GM19463 (cell line): ENCODE results near the gene TMEM219.
A peak's percentile ranks its signal among the peaks of the same experiment; 100 is the strongest.
"Not testable (repeated sequence)": the region's sequence is repeated elsewhere in the genome, so short reads cannot be mapped to it uniquely, and the experiment has no call there.

Experiments used
- ATAC-seq: cut with Tn5 transposase; IDR thresholded peaks from one replicate; pipeline ENCODE4 v1.9.1; 2021; ENCODE audit warnings: mild to moderate bottlenecking, moderate library complexity; ENCODE audit not compliant: unreplicated experiment

Gene TMEM219, protein sequence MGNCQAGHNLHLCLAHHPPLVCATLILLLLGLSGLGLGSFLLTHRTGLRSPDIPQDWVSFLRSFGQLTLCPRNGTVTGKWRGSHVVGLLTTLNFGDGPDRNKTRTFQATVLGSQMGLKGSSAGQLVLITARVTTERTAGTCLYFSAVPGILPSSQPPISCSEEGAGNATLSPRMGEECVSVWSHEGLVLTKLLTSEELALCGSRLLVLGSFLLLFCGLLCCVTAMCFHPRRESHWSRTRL

GRCh38 chr16:29961479-29962343, at the start of gene TMEM219:
TSS of gene TMEM219 (plus strand) at chr16:29962079. CDS start at chr16:29963144, 1,065 bp downstream.
- peak; percentile 90 for ATAC-seq

GRCh38 chr16:29912087-29912486, 49.8 kb upstream of the TMEM219 start:
- no peak for ATAC-seq

DNA sequence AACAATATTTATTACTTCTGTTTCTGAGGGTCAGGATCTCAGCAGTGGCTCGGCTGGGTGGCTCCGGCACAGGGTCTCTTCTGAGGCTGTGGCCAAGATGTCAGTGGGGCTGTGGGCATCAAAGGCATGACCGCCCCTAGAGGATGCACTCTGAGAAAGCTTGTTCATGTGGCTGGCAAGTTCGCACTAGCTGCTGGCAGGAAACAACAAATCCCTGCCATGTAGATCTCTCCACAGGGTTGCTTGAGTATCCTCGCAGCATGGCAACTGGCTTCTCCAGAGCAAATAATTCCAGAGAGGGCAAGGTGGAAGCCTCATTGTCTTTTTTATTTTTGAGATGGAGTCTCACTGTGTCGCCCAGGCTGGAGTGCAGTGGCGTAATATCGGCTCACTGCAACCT, 48.4 kb upstream of the TMEM219 start:
- no peak for ATAC-seq

DNA sequence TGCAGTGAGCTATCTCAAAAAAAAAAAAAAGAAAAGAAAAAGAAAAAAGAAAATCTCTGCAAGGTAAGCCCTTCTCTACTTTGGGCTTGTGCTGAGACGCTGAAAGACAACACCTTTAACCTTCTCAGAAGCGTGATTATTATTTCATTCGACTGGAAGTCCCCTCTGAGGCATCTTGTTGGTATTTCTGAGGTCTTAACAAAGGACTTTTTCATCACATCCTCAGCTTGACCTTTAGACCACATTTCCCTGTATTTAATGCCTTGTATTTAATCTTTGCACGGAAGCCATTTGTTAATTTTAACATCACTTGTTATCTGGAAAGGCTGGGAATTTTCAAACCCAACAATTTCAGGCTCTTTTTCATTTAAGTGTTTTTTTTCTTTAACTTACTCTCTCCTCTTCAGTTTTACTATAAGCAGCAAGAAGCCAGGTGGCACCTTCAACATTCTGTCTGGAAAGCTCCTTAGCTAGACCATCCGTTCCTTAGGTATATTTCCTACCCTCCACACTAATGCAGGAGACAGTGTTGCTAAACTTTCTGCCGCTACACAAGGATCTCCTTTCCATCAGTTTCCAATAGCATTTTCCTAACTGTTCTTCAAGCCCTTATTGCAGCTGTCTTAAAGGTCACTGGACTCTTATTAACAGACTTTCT, 46.2 kb upstream of the TMEM219 start:
- ATAC-seq: no peak

DNA sequence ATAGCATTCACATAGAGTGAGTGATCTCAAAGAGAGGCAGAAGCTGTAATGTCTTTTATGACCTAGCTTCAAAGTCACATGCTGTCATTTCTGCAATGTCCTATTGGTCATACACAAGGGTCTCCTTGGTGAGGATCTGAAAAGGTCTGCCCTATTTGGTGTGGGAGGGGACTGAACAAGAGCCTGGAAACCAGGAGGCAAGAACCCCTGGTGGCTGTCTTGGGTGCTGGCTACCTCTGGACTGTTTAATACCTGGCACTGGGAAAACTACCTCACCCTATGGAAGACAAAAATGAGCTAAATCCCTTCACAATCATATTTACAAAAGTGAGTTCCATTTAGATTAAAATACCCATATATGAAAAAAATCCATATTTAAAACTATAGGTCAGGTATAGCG, 44.9 kb upstream of the TMEM219 start:
- ATAC-seq: no peak

DNA sequence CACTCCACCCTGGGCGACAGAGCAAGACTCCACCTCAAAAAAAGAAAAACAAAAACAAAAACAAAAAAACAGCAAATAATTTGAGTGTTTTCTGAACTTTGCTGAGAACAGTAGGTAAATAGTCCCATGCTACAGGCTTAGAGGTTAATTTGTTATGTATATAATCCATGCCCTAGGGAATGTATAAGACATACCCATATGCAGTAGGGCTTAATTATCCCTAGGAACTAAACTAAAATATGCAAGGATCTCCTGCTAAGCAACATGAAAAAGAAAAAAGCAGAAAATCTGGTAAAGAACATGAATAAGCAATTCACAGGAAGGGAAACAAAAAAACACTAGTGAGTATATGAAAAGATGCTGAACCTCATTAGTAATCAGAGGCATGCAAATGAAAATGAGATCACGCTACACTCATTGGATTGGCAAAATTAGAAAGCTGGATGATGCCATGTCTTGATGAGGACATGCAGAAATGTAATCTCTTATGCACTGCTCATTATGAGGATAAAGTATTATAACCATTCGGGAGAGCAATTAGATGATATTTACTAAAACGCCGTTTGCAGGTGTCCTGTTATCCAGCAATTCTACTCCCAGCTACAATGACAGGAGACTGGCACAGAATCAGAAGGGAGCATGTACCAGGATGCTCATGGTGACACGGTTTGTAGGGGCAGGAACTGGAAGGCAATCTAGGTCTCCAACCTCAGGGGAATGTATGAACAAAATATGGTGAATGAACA, 41.4 kb upstream of the TMEM219 start:
- ATAC-seq: no peak

- no peak for ATAC-seq
Observed at GRCh38 chr16:29921034-29921385, 40.9 kb upstream of the TMEM219 start.

- ATAC-seq: no peak
Observed at GRCh38 chr16:29922326-29922725, 39.6 kb upstream of the TMEM219 start.

- no peak for ATAC-seq
Observed at GRCh38 chr16:29922986-29923501, 38.8 kb upstream of the TMEM219 start.

DNA sequence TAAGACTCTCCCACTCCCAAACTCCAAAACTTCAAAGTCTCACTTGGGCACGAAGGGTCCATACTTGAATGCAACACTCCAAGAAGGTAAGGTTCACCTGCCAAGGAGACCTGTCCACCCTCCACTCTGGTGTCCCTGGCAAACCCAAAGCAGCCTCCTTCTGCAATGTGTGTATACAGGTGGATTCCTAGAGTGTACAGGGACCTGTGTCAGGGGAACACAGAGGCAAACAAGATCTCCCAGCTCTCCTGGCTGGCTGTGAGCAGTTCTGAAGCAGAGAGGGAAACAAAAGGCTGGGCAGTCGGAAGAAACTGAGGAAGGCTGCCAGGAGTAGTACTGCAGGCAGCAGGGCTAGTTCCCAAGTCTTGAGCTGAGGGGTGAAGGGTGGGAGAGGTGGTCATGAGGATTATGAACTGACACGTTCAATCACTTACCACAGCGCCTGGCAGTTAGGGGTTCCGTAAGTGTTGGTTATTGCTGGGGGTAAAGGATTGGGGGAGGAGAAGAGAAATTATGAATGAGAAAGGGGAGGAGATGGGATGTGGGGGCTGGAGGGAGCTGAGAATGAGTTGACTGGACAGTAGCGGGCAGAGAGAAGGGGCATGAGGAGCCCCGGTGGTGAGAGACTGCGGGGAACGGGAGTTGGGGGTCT, 36.6 kb upstream of the TMEM219 start:
- no peak for ATAC-seq

- peak; percentile 85 for ATAC-seq
Observed at GRCh38 chr16:29925781-29926710, 35.8 kb upstream of the TMEM219 start, which contains the start of gene KCTD13. TSS of gene KCTD13 (minus strand) at chr16:29926226. CDS start at chr16:29926033, 193 bp downstream.

DNA sequence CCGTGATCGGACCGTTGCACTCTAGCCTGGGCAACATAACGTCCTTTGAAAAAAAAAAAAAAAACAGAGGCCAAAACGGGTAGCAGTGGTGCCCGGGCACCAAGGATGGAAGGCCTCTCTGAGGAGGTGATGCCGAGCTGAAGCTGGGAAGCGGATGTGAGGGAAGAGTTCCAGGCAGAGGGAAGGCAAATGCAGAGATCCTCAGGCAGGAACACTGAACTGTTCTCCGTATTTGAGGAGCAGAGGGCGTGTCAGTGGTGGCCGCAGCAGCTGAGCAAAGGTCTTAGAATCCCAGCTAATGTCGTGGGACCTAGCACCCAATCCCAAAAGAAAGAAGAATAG, 35.2 kb upstream of the TMEM219 start:
- no peak for ATAC-seq

DNA sequence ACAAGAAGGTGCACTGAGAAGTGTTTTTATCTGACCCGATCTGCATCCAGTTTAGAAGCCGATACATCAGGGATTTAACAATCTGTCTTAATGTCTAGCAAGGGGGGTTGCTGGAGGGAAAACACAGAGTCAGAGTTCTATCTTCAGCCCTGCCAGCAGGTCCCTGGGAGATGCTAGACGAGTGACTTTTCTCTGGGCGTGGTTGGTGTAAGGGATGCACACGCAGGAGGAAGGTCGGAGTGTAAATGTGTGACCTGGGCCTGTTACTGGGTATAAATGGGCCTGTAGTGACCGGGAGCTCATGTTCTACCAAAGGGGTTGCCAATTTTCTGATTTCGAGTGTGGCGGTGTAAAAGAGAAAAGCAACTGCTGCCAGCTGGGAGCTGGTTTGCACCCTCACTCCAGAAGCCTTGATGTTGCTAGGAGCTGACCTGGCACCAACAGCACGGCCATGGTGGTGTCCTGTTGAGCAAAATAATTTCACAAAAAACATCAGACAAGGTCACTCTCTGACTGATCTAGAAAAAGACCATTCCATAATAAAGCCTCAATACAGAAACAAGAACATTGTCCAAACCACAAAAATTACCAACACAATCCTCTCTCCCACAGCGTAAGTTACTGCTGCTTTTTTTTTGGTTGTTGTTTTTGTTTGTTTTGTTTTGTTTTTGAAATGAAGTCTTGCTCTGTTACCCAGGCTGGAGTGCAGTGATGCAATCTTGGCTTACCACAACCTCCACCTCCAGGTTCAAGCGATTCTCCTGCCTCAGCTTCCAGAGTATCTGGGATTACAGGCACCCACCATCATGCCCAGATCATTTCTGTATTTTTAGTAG, 34.6 kb upstream of the TMEM219 start:
- ATAC-seq: no peak

DNA sequence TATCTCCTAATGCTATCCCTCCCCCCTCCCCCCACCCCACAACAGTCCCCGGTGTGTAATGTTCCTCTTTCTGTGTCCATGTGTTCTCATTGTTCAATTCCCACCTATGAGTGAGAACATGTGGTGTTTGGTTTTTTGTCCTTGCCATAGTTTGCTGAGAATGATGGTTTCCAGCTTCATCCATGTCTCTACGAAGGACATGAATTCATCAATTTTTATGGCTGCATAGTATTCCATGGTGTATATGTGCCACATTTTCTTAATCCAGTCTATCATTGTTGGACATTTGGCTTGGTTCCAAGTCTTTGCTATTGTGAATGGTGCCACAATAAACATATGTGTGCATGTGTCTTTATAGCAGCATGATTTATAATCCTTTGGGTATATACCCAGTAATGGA, 30.1 kb upstream of the TMEM219 start:
- not testable (repeated sequence) for ATAC-seq

- no peak for ATAC-seq
Observed at GRCh38 chr16:29940656-29941055, 21.2 kb upstream of the TMEM219 start.

DNA sequence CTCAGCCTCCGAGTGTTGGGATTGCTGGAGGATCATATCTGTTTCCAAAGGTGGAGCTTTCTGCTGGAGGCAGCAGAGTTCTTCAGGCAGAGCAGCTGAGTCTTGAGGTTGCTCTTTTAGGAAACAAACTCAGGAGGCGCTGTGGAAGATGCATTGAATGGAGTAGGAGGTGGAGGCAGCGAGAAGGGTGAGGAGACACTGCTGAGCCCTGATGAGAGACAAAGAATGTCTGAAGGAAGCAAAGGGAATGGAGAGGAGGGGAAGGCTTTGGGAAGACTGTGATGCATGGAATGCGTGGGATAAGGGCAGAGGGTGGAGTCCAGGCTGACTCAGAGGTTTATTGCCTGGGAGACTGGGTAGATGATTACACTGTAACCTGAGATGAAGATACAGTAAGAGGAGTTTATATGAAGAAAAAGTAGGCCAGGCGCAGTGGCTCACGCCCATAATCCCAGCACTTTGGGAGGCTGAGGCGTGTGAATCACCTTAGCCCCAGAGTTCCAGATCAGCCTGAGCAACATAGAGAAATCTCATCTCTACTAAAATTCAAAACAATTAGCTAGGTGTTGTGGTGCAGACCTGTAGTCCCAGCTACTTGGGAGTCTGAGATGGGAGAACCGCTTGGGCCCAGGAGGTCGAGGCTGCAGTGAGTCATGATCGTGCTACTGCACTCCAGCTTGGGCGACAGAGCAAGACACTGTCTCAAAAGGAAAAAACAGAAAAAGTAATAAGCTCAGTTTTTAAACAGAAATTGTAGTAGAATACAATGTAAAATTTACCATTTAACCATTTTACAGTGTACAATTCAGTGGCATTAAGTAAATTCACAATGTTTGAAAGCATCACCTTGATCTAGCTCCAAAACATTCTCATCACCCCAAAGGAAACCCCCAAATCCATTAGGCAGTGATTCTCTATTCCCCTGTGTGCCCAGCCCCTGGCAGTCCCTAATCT, 17.8 kb upstream of the TMEM219 start:
- ATAC-seq: no peak

DNA sequence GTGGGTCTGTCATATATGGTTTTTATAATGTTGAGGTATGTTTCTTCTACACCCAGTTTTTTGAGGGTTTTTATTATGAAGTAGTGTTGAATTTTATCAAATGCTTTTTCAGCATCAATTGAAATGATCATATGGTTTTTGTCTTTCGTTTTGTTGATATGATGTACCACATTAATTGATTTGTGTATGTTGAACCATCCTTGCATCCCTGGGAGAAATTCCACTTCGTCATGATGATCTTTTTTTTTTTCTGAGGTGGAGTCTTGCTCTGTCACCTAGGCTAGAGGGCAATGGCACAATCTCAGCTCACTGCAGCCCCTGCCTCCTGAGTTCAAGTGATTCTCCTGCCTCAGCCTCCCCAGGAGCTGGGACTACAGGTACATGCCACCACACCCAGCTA, 14.0 kb upstream of the TMEM219 start:
- ATAC-seq: no peak
